SIG-M5 treated with dmso at 0.1 percent for 504 hours (cell line): ENCODE results near the gene CNGA3.
A peak's percentile ranks its signal among the peaks of the same experiment; 100 is the strongest.

Experiments
- DNase-seq: peaks from one replicate; lab custom pipeline; 2025; ENCODE audit not compliant: unreplicated experiment; lab: John Stamatoyannopoulos, UW

The CNGA3 gene

GRCh38 chr2:98376301-98376910 is 30.1 kb downstream of the CNGA3 start:
- DNase-seq, result no peak

- DNase-seq, result no peak
Measured at GRCh38 chr2:98376996-98377395, 30.7 kb downstream of the CNGA3 start.

- DNase-seq, result no peak
Measured at GRCh38 chr2:98377544-98377943, 31.3 kb downstream of the CNGA3 start.

GRCh38 chr2:98378196-98378595 is 31.9 kb downstream of the CNGA3 start:
- DNase-seq, result no peak

- DNase-seq, result no peak
Measured at GRCh38 chr2:98378901-98379300, 32.6 kb downstream of the CNGA3 start.

GRCh38 chr2:98379311-98380202 is 33.3 kb downstream of the CNGA3 start:
- no peak for DNase-seq

- DNase-seq, result no peak
Measured at GRCh38 chr2:98380203-98380535, 33.9 kb downstream of the CNGA3 start.

- no peak for DNase-seq
Measured at GRCh38 chr2:98381494-98381893, 35.2 kb downstream of the CNGA3 start.

GRCh38 chr2:98382086-98382485 is 35.8 kb downstream of the CNGA3 start:
- no peak for DNase-seq

- no peak for DNase-seq
Measured at GRCh38 chr2:98382739-98383138, 36.5 kb downstream of the CNGA3 start.

- DNase-seq, result no peak
Measured at GRCh38 chr2:98383166-98383565, 36.9 kb downstream of the CNGA3 start.

- DNase-seq, result peak; percentile 83
Measured at GRCh38 chr2:98385050-98385699, 38.9 kb downstream of the CNGA3 start.

- no peak for DNase-seq
Measured at GRCh38 chr2:98387478-98387877, 41.2 kb downstream of the CNGA3 start.

- DNase-seq, result no peak
Measured at GRCh38 chr2:98388081-98388480, 41.8 kb downstream of the CNGA3 start.

GRCh38 chr2:98388601-98389250 is 42.5 kb downstream of the CNGA3 start:
- DNase-seq, result no peak

- DNase-seq, result no peak
Measured at GRCh38 chr2:98389251-98389605, 43.0 kb downstream of the CNGA3 start.

GRCh38 chr2:98390571-98391476 is 44.6 kb downstream of the CNGA3 start:
- no peak for DNase-seq

GRCh38 chr2:98391581-98392270 is 45.5 kb downstream of the CNGA3 start:
- DNase-seq, result no peak

- DNase-seq, result no peak
Measured at GRCh38 chr2:98393354-98393753, 47.1 kb downstream of the CNGA3 start.

- peak; percentile 9 for DNase-seq
Measured at GRCh38 chr2:98394595-98395153, 48.4 kb downstream of the CNGA3 start.
